LoVo (cell line): ENCODE results near the gene MSRB1.

Source experiments
- DNase-seq: peaks from one replicate; pipeline ENCODE4 v3.0.0-alpha.2; 2016; ENCODE audit warnings: low spot score

Gene MSRB1

GRCh38 chr16:1942810-1943726 lies at the start of gene MSRB1:
Gene MSRB1, minus strand, starts transcription at chr16:1943199. Its CDS starts 43 bp downstream, at chr16:1943156.
- peak; percentile 99 for DNase-seq

GRCh38 chr16:1991948-1992703 lies 49.1 kb upstream of the MSRB1 start:
- peak; percentile 57 for DNase-seq

- DNase-seq, result no peak
Observed at GRCh38 chr16:1991588-1991947, 48.6 kb upstream of the MSRB1 start.

GRCh38 chr16:1991135-1991551 lies 48.1 kb upstream of the MSRB1 start:
- DNase-seq, result no peak

GRCh38 chr16:1990351-1991134 lies 47.5 kb upstream of the MSRB1 start:
- peak; percentile 41 for DNase-seq

GRCh38 chr16:1990101-1990350 lies 47.0 kb upstream of the MSRB1 start:
- DNase-seq, result no peak

GRCh38 chr16:1989209-1990100 lies 46.5 kb upstream of the MSRB1 start, which contains the start of gene SYNGR3:
Gene SYNGR3, plus strand, starts transcription at chr16:1989970. Its CDS starts 133 bp downstream, at chr16:1990103.
- DNase-seq, result no peak

- DNase-seq, result no peak
Observed at GRCh38 chr16:1987198-1987597, 44.2 kb upstream of the MSRB1 start.

GRCh38 chr16:1985466-1986150 lies 42.6 kb upstream of the MSRB1 start:
- DNase-seq, result no peak

- DNase-seq, result no peak
Observed at GRCh38 chr16:1984347-1985225, 41.6 kb upstream of the MSRB1 start.

- peak; percentile 95 for DNase-seq
Observed at GRCh38 chr16:1983544-1984346, 40.7 kb upstream of the MSRB1 start, which contains the start of gene GFER. Gene GFER, plus strand, starts transcription at chr16:1984193. Its CDS starts 26 bp downstream, at chr16:1984219.

- DNase-seq, result no peak
Observed at GRCh38 chr16:1982991-1983543, 40.1 kb upstream of the MSRB1 start.

- DNase-seq, result no peak
Observed at GRCh38 chr16:1982013-1982433, 39.0 kb upstream of the MSRB1 start.

- no peak for DNase-seq
Observed at GRCh38 chr16:1981398-1981836, 38.4 kb upstream of the MSRB1 start, which contains the start of gene NOXO1. Gene NOXO1, minus strand, starts transcription at chr16:1981469. Its CDS starts 290 bp downstream, at chr16:1981179.

- DNase-seq, result no peak
Observed at GRCh38 chr16:1980770-1981087, 37.7 kb upstream of the MSRB1 start.

GRCh38 chr16:1980030-1980769 lies 37.2 kb upstream of the MSRB1 start:
- no peak for DNase-seq

- DNase-seq, result peak; percentile 48
Observed at GRCh38 chr16:1979271-1980029, 36.5 kb upstream of the MSRB1 start.
